HG03575 (cell line): ENCODE data around the gene SLC46A2.

Experiments
- ATAC-seq: cut with Tn5 transposase; IDR thresholded peaks from one replicate; pipeline ENCODE4 v1.9.1; 2021; ENCODE audit not compliant: unreplicated experiment, insufficient number of reproducible peaks, low FRiP score; ENCODE audit errors: extremely low read depth

SLC46A2 gene

DNA sequence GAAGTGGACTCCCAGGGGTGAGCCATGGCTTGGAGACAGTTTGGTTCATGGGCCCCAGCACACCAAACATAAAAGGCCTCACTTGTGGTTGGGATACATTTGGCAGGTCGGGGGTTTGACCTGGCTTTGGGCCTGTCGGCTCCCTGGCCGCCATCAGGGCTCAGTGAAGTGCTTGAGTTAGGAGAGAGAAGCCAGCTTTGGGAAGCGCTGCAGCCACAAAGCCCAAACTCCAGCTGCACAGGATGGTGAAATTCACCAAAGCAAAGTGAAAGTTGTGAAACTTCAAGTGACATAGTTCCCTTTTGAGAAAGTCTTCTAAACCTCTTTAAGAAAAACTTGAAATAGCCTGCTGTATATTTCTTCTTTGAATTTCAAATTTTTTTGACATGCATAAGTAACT lies 27.5 kb downstream of the SLC46A2 start:
- no peak for ATAC-seq

DNA sequence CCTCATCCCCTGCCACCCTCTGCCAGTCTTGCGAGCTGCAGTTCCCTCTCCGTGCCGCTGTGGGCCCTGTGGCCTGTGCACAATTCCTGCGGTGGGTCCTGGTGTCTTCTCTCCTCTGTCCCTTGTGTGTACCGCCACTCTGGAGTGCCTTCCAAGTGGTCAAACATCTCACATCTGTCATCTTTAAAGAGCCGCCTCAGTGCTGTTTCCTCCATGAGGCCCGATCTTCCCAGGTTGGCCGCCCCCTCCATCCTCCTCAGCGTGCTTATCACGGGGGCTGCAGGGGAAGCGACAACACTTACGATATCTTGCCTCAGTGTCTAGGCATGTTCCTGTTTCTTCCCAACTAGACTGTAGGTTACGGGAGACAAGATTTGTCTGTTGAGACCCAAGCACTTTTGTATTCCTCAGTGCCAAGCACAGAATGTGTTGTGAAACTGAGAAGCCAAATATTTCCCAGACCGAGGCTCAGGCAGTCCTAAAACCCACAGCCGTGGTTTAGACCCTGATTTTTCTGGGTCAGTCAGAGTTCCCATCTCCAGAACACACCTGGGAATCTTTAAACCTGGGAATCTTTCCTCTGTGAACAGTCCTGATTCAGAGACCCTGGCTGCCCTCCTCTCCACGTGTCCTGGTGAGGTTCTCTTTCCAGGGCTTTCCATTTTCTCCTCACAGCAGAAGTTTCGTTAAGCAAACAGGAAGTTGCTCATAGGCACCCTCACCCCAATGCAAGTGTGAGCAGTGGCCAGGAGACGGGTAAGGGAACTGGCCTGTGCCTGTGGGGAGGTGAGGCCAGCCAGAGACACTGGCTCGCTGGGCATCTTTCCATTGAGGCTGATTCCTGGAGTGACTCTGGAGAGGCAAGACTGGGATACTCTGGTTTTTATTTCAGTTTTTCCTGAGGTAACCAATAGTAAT lies 28.8 kb downstream of the SLC46A2 start:
- ATAC-seq: no peak

DNA sequence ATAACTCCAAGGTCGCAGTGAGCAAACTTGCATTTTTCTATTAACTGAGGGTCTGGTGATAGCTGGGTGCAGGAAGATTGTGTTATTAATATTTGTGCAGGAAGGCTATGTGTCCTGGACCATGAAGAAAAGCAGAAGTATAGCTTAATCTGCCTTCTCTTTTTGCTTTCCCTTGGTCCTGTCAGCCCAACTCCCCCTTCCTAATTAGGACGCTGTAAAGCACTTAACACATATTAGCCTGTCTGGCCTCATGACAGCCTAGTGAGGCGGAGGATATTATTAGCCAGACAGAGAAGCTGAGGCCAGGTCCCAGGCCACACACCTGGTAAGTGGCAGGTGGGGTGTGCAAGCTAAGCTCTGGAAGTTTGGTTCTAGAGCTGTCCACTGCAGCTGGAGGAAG lies 29.5 kb downstream of the SLC46A2 start:
- ATAC-seq: no peak

DNA sequence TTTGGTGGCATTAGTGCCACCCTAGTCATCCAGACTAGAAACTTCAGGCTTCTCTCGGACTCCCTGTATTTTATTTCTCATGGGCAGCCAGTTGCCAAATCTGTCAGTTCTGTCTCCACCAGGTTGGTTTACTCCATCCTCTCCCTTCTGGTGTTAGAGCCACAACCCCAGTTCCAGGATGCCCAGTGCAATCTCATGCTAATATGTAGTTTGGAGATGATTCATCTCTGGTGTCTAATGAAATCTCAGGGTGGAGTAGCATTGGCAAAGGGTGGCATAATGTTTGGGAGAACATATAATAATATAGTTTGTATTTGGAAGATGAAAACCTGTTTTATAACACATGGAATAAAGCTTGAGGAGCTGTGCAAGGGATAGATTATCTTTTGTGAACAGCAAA lies 30.2 kb downstream of the SLC46A2 start:
- ATAC-seq: no peak

DNA sequence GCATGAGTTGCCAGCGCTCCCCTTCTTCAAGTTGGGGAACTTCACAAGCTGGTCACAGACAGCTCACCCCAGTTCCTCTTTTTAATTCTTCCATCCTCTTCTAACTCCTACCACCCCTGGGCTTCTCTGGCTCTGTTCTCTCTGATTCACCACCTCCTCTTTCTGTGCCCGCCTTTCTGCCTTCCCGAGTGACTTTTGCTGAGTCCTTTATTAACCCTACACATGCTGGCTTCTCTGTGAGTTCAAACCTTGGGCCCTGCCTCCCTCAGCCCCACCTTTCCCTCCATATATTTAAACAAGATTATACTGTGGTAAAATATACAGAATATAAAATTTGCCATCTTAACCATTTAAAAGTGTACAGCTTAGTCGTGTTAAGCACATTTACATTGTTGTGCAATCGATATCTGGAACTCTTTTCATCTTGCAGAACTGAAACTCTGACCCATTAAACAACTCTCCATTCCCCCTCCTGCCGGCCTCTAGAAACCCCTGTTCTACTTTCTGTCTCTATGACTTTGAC lies 32.0 kb downstream of the SLC46A2 start:
- no peak for ATAC-seq

DNA sequence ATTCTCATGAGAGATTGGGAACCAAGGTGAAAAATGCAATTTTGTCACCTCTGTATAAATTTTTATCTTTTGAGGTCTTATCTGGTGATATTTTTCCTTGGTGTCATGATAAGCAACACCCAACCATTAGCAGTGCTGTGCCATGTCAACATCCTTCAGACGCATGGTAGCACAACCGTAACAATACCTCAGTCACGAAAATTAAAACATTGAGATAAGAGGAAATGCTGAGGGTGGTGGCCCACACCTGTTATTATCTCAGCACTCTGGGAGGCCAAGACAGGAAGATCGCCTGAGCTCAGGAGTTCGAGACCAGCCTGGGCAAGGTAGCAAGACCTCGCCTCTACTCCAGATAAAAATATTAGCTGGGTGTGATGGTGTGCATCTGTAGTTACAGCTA lies 32.7 kb downstream of the SLC46A2 start:
- ATAC-seq: no peak

DNA sequence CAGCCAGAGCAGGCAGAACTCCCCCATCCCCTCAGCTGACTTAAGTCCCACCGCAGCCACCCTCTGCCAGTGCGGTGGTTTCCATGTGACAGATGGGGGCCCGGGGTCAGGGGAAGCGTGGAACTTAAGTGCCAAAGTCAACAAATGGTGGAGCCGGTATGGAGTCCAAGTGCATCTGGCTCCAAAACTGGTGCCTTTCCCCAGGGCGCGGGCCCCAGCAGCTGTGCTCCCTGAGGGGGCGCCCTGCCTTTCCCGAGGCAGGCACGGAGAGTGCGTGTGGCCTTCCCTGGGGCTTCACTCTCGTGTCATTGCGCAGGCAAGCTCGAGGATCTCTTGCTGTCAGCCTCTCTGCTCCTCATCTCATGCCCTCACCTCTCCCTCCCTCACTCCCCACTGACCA lies 33.8 kb downstream of the SLC46A2 start:
- ATAC-seq: no peak

DNA sequence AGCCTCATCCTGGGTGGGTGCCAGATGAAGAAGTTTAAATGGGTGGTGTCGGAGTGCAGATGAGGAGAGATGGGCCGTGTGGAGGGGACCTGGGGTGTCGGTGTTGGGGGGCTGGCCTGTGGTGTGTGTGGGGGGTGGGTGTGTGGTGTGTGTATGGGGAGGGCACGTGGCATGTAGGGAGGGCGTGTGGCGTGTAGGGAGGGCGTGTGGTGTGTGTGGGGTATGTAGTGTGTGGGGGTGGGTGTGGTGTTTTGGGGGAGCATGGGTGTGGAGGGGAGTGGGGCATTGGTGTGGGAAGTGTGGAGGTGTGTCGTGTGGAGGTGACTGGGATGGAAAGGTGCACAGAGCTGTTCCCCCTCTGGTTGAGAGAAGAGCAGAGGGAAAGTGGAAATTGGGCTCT lies 34.5 kb downstream of the SLC46A2 start:
- ATAC-seq: no peak

DNA sequence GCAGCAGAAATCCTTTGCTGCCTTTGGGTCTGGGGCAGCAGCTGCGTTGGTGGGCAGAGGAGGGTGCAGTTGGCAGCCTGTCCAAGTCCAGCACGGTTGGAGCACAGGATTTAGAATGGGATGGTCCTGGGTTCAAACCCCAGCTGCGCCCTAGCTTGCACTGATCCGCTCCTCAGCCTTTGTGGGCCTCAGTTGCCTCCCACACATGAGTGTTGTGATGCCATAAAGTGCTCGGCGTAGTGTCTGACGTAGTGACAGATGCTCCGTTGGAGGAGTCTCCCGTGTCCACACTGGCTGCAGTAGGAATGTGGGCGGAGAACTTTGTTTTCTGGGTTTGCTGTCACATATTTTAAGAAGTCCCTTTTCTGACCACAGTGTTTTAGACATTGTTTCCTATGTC lies 36.0 kb downstream of the SLC46A2 start:
- no peak for ATAC-seq

DNA sequence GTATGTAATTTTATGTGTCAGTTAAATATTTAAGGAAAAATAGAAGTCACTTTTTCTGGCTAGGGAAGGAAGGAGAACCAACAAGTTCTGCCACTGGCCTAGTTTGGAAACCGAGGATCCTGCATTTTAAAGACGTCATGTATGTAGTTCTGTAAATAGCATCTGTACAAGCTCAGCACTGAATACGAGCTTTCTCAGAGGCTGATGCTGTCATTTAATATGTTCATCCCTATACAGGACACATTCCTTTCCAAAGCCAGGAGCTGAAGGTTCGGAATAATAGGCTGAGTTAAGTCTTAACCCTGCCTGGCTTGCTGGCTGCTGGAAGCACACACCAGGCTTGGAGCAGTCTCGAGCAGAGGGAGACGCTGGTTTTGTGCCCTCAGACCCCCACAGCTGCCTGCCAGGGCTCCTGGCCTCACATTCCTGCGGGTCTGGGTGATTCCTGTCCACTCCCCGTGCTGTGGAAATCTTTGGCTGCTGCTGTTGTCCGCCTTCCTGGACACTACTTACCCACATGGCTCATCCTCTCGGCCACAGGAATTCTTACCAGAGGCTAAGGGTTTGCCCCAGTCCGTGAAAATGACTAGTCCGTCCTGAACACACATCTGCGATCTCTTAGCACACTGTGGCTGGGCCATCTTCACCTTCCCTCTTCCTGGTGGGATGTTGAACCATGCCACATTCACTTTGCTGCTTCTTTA lies 36.6 kb downstream of the SLC46A2 start:
- no peak for ATAC-seq

DNA sequence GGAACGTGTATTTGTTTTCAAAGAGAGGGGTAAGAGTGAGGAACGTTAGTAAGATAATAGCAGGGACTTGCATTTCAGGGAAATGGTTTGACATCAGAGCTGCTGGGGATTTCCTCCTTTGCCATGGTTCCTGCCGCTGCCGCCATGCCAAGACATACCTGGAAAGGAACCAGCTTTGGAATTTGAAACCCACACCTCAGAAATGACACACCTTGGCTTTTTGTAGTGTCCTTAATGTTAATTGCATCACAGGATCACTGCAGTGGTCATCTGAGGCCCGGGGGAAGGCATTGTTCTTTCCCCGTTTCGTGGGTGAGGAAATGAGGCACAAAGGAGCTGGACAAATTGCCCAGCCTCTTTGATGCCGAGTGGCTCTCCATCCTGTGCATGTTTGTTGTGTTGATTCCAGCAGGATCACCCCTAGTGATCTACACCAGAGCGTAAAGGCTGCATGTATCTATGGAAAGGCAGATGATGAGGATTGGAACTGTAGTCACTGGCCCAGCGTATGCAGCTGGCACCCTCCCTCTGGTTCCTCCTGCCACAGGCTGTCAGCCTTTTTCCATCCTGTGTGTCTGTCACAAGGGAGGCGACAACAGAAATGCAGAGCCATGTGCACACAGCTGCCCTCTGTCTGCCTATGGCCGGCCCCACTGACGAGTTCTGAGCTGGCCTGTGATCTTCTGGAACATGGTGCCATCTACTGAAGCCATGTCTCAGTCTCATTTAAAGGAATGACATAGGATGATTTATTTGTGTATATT lies 37.8 kb downstream of the SLC46A2 start:
- no peak for ATAC-seq

DNA sequence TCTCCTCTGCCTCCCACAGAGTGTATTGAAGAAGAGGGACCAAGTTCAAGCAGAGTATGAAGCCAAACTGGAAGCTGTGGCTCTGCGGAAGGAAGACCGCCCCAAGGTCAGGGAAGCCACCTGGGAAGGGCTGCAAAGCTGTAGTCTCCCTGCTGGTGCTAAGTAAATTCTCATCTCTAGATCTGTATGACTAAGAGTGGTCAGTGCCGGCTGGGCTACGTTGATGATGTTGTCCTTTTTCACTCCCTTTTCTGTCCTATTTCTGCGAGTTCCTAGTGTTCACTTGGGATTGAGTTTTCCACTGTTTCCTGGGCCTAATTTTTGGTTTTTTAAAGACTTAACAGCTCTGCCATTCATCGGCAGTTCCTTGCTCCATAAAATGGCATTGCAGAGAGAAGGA lies 39.8 kb downstream of the SLC46A2 start:
- no peak for ATAC-seq

DNA sequence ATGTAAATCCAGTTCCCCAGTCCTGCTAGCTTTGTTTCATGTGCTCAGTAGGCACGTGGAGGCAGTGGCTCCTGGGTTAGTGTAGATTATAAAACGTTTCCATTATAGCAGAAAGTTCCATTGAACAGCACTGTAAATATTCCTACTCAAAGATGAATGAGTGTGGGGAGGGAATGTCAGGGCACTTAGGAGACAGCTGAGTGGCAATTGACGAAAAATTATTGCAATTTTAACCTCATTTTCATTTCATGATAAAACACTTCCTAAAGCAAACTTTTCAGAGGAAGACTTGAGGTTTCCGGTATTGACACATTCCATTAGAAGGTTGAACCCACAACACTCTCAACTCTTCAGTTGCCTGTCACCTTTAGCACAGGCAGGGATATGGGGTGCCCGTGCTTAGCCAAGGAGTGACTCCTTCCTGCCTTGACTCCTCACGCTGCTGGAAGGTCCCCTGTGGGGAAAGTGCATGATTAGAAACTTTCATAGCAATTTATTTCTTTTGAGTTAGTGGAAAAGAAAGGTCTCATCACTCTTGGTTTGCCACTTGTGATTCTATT lies 41.2 kb downstream of the SLC46A2 start:
- ATAC-seq: no peak

DNA sequence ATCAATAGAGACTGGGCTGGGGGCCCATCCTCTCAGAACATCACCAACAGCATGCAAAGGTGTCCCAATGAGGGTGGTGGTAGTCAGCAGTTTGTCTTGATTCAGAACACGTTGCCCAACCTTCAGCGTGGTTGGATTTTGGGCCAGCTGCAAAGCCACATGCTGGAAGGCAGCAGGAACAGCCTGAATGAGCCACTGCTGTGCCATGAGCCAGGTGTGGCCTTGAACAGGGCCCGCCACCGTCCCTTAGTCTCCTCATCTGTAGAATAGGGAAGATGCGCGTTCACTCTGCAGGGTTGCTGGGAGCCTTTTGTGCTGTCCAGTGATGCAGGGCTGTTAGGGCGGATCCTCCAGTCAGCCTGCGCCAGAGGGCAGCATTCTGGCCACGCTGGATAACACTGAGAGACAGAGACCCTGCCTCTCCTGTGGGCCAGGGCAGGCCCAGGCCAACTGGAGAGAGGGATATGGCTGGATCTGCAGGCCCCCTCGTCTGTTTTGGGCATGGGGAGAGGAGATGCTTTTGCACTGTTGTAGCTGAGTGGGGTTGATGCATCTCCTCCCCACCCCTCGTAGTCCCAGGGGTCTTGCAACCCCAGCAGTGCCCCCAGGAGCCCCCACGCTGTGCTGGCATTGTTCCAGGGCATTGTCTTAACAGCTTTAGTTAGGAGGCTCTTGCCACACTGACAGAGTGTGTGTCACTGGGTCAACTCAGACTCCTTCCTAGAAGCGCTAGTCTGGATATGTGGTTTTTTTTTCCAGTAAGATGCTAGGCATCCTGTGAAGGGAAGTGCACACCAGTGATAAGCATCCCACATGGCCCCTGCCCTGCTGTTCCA lies 42.1 kb downstream of the SLC46A2 start:
- ATAC-seq: no peak

DNA sequence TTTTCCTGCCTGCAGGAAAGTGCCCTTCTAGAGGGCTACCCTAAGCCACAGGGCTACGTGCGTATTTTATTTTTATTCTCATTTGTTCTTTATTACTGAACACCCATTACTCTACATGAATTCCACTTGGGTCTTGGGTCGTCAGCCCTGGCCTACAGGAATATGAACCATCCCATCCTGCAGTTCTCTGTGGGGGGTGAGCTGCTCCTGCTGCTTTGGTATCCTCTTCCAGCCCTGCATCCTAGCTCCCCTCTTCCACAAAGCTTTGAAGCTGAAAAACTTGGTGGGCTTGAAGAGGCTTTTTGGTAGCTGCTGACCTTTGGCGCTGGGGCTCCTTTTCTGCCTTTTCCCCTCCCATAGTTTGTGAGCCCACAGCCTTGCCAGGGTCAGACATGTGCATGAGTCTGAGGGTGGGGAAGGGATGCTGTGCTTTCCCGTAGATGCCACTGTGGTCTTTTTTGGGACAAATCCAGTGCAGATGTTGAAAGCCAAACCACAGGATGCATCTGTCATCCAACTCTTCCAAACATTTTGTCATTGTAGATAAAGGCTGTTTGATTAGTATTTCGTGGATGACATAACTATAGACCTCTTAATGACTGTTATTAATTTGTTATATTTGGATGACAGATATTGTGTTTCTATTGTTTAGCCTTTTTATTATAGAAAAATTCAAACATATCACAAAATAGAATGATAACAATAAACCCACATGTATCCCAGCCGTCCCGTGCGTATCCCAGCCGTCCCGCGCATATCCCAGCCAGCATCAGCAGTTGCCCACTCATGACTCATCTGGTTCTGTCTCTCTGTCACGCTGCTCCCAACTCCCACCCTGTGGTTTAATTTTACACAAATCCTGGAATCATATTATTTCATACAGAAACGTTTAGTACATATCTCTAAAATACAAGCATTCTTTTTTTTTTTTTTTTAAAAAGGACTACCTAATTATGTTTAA lies 43.9 kb downstream of the SLC46A2 start:
- ATAC-seq: no peak

DNA sequence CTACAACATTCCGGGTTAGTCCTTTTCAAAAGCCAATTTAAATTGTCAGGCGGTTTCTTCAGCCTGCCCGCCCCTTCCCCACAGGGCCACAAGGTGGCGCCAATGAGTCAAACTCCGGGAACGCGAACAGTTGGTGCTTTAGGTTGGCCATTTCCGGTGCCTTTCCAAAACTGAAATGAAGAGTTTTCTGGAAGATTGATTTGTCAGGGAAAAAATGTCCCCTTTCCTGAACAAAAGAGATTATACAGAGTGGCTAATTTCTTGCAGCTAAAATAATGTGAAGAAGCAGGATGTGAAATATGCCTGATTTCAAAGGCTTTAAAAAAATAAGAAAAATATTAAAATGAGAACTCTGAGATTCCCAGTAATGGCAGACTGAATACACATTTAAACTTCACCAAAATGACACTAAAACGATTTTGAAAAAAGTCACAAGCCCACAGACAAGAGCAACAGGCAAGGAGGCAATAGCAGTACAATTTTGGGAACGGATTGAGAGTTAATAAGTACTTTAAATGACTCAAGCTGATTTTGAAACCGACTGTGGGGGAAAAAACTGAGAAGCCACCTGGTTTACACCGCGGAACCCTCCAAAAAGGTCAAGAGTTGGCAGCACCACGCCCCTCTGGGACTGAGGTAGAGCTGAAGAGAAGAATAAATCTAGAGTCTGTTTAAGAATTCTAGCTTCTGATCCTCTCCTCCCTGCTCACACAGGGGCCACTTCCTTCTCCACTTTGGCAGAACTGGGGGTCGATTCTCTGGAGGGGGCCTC lies 45.7 kb downstream of the SLC46A2 start:
- no peak for ATAC-seq

DNA sequence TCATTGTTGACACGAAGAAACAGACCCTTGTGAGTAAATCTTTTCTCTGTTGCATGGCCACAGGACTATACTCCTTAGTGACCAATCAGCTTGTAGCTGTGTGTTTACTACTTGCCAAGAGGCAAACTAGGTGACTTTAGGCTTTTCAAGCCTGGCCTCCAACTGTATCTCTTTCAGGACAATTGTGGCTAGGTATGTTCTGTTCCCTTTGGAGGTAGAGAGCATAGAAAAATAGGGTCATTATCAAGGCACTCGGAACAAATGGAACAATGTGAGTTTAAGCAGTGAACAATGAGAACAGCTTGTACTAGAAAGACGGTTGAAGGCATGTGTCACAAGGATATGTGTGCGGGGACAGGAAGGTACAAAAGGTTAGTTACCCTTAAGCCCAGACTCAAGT lies 48.1 kb downstream of the SLC46A2 start:
- ATAC-seq: no peak
